Measurements from ENCODE around the gene HBA1. TPM values are rescaled to one million over a fixed set of nuclear protein-coding genes. Genes with fewer than 3 reads are reported as not detected.

Gene HBA1
- total and polyA plus RNA-seq, 2 of the 4 experiments (the other 2 are of a cell fraction), result 0.21 TPM; not detected in 1

DNA sequence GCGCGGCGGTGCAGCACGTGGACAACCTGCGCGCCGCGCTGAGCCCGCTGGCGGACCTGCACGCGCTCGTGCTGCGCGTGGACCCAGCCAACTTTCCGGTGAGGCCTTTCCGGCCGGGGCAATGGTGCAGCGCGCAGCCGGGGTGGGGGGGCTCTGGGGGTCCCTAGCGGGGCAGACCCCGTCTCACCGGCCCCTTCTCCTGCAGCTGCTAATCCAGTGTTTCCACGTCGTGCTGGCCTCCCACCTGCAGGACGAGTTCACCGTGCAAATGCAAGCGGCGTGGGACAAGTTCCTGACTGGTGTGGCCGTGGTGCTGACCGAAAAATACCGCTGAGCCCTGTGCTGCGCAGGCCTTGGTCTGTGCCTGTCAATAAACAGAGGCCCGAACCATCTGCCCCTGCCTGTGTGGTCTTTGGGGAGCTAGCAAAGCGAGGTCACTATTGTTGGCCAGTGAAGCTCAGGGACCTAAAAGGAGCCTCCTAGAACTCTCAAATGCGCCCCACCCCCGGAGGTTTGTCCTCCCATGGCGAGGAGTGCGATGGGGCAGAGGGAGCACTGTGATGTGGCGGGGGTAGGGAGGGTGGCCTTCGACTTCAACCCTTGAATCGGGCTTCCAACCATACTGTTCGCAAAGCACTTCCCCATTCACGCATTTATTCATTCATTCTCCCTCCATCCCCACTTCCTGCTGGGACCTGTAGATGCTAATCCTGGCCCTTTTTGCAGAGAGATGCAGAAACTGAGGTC lies 9.9 kb upstream of the HBA1 start:
- Histone ChIP-seq H3K9me1 (ENCODE audit: insufficient read depth, low read length) (0 out of 2 replicates have a peak, but pooled peaks cover 4% of the 10 kb centered on the region), H2BK15ac (ENCODE audit: low read depth, low read length) (no peak overlapping the region), H4K5ac (ENCODE audit: low read depth, low read length) (no peak overlapping the region), H3K27me3 (ENCODE audit: control insufficient read depth, insufficient read depth, low read length) (peaks cover 58% of the 10 kb centered on the region), H2AK9ac (replicated peaks; ENCODE audit: low read depth, low read length, poor library complexity) (no peak overlapping the region), H3K56ac (ENCODE audit: extremely low read depth, insufficient read depth, low read length) (no peak overlapping the region), H3K14ac (replicated peaks; ENCODE audit: low read depth, low read length) (no peak overlapping the region), H3K9ac (ENCODE audit: low read depth, low read length) (no peak overlapping the region), H3K4me2 (ENCODE audit: low read depth, low read length) (no peak overlapping the region), H2AK5ac (ENCODE audit: low read depth, low read length) (no peak overlapping the region), H4K8ac (ENCODE audit: low read depth in 2 of 2, low read length in 2 of 2) (no peak overlapping the region), H2BK5ac (ENCODE audit: low read depth, low read length, poor library complexity, severe bottlenecking) (no peak overlapping the region), H2BK20ac (ENCODE audit: low read depth, low read length) (no peak overlapping the region), H3K36me3 (ENCODE audit: control insufficient read depth, insufficient read depth, low read length) (no peaks in the 10 kb centered on the region), H4K20me1 (ENCODE audit: insufficient read depth, low read length) (peaks cover 5% of the 10 kb centered on the region), H2BK120ac (ENCODE audit: low read depth, low read length) (no peak overlapping the region), H2AFZ (replicated peaks; ENCODE audit: low read length, poor library complexity) (peak overlapping the region; percentile 43), H3K4me3 (ENCODE audit: insufficient read depth, low read depth, low read length) (no peak overlapping the region), H3K18ac (ENCODE audit: low read depth, low read length) (no peak overlapping the region), H3K4me1 (ENCODE audit: control insufficient read depth, insufficient read depth, low read length) (no peaks in the 10 kb centered on the region; the same call in 1 of the 2 replicates), H3K4ac (ENCODE audit: low read depth, low read length) (no peak overlapping the region), H3K9me3 (ENCODE audit: control insufficient read depth, insufficient read depth, low read length) (no peaks in the 10 kb centered on the region; the same call in none of the 2 replicates), H4K91ac (ENCODE audit: insufficient read depth, low read depth, low read length) (no peak overlapping the region), H3K79me1 (ENCODE audit: low read depth in 1 of 2, low read length in 2 of 2) (no peaks in the 10 kb centered on the region), H3K27ac (ENCODE audit: insufficient read depth, low read length) (no peak overlapping the region), H3K23ac (ENCODE audit: low read depth, low read length) (no peak overlapping the region)
- TF ChIP-seq CEBPB (IDR thresholded peaks at IDR 0.05; ENCODE audit: low read depth, low read length) (no peak), SMC3 (IDR thresholded peaks at IDR 0.05; ENCODE audit: low read depth, low read length) (no peak)
- ATAC-seq (ENCODE audit: low read depth) (no peak), DNase-seq (no peak)
- WGBS, 2 experiments (ENCODE audit: extremely low coverage in 2 of 2, insufficient read length in 1 of 2), result 5% methylated on average over 28 of the region's 45 CpGs; no CpG with 5 or more reads in 1 of the 2 experiments
- ChIA-PET POLR2A (ENCODE audit: unreplicated experiment) (interaction anchor here (0.6 kb wide), 1 partner anchor 8 kb away, joined by 12 read pairs; no protein-coding TSS in a partner anchor), CTCF (interaction anchor here (2.3 kb wide), 1 partner anchor 60 kb away, joined by 8 read pairs; no protein-coding TSS in a partner anchor)
- dilution Hi-C loops (cut with HindIII; ENCODE audit: low sequenced_read_pairs, unreplicated experiment) (no loop called here), in situ Hi-C loops (cut with MboI; ENCODE audit: low sequenced_read_pairs) (no loop called here), intact Hi-C loops (cut with micrococcal nuclease) (no loop called here)
- no TSS peak for BruUV-seq (replicated peaks)
